AG04450 (cell line): ENCODE measurements around the gene TEX2. TPM values are rescaled to one million over a fixed set of nuclear protein-coding genes. Genes with fewer than 3 reads are reported as not detected.

ENCODE experiments used
- CTCF ChIA-PET: fragments of 300-600, 350-600 bp; formaldehyde crosslinking; extraction: SDS; loops from one replicate; lab custom pipeline; 2022; ENCODE audit warnings: antibody characterized with exemption, inconsistent platforms; lab: Charles Lee
- POLR2A ChIA-PET: fragments of 350-600 bp; formaldehyde crosslinking; extraction: SDS; loops from one replicate; lab custom pipeline; 2021; ENCODE audit warnings: antibody characterized with exemption, inconsistent platforms; lab: Yijun Ruan, JAX
- DNase-seq: peaks from one replicate; pipeline ENCODE4 v3.0.0-alpha.2; 2011; ENCODE audit warnings: low read depth, low spot score
- H3K27ac ChIP-seq: one replicate; pipeline ENCODE4 v1.5.1; 2012; ENCODE audit warnings: low read depth, low read length, control low read depth
- H3K27me3 ChIP-seq: one replicate; pipeline ENCODE4 v1.6.0; 2012; ENCODE audit warnings: low read length; ENCODE audit not compliant: control insufficient read depth, insufficient read depth
- H3K4me3 ChIP-seq: 2 replicates; pipeline ENCODE4 v1.5.1; 2011; ENCODE audit warnings: mild to moderate bottlenecking, low read depth, low read length, control low read depth
- H3K9me3 ChIP-seq: 2 replicates; pipeline ENCODE4 v1.5.1; 2012; ENCODE audit warnings: low read length; ENCODE audit not compliant: control insufficient read depth, insufficient read depth
- CTCF ChIP-seq: IDR thresholded peaks from 2 replicates; pipeline ENCODE4 v1.5.1; 2011; ENCODE audit warnings: low read depth, low read length, control low read depth, inconsistent platforms
- polyA plus RNA-seq: library from polyadenylated mRNA; depleted of rRNA; stranded (reverse); fragments of >200 nt; gene quantifications from 2 replicates; pipeline ENCODE4 v1.2.3, GENCODE V29; 2011

The TEX2 gene
- polyA plus RNA-seq, 1 experiment, result 27.9 TPM

- DNase-seq, result no peak
- TF ChIP-seq CTCF, result no peak
- no peaks in the 10 kb centered on the region for H3K27me3 ChIP-seq
- H3K4me3 ChIP-seq, result no peak overlapping the region
- no peaks in the 10 kb centered on the region for H3K9me3 ChIP-seq
- no peak overlapping the region for H3K27ac ChIP-seq
- CTCF ChIA-PET, result interaction anchor here (0.5 to 1.6 kb wide), 3 partner anchors 20 to 209 kb away, joined by 4 to 10 read pairs (median 5); no protein-coding TSS in a partner anchor
- POLR2A ChIA-PET, result no interaction called here
These were observed 150.1 kb downstream of the TEX2 start for GRCh38 chr17:64113006-64113405.

DNA sequence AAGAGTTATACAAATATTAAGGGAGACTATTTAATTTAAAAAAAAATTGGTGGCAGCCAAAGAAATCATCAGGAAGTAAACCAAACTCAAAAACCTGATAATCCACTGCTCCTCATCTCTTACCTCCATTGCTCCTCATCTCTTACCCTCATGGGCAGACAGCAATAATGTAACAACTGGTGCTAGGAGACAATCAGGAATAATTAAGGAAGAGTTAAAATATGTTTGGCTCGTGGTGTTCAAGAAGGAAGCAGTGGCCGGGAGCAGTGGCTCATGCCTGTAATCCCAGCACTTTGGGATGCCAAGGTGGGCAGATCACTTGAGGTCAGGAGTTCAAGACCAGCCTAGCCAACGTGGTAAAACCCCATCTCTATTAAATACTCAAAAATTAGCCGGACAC lies 151.2 kb downstream of the TEX2 start:
- DNase-seq, result no peak
- H3K27ac ChIP-seq, result no peak overlapping the region
- ChIA-PET POLR2A (interaction anchor here (0.6 kb wide), 1 partner anchor 84 kb away, joined by 5 read pairs; no protein-coding TSS in a partner anchor), CTCF (interaction anchor here (0.6 to 1.2 kb wide), 3 partner anchors 22 to 235 kb away, joined by 3 to 4 read pairs (median 3); no protein-coding TSS in a partner anchor)
- no peak overlapping the region for H3K4me3 ChIP-seq
- TF ChIP-seq CTCF, result no peak
- H3K9me3 ChIP-seq, result no peaks in the 10 kb centered on the region
- no peaks in the 10 kb centered on the region for H3K27me3 ChIP-seq

GRCh38 chr17:64110379-64111152 lies 152.5 kb downstream of the TEX2 start:
- H3K9me3 ChIP-seq, result no peaks in the 10 kb centered on the region
- no peak for DNase-seq
- no peak for TF ChIP-seq CTCF
- H3K27ac ChIP-seq, result no peak overlapping the region
- H3K27me3 ChIP-seq, result no peaks in the 10 kb centered on the region
- CTCF ChIA-PET, result interaction anchor here (0.9 to 1.2 kb wide), 2 partner anchors 23 to 85 kb away, joined by 3 to 4 read pairs; no protein-coding TSS in a partner anchor
- POLR2A ChIA-PET, result no interaction called here
- no peak overlapping the region for H3K4me3 ChIP-seq

GRCh38 chr17:64109400-64109799 lies 153.7 kb downstream of the TEX2 start:
- H3K27ac ChIP-seq, result no peak overlapping the region
- POLR2A ChIA-PET, result no interaction called here
- no peaks in the 10 kb centered on the region for H3K27me3 ChIP-seq
- no peaks in the 10 kb centered on the region for H3K9me3 ChIP-seq
- CTCF ChIA-PET, result interaction anchor here (1.2 kb wide), 1 partner anchor 24 kb away, joined by 4 read pairs; no protein-coding TSS in a partner anchor
- DNase-seq, result no peak
- no peak for TF ChIP-seq CTCF
- no peak overlapping the region for H3K4me3 ChIP-seq
